ENCODE data around the gene WDR90. TPM values are rescaled to one million over a fixed set of nuclear protein-coding genes. Genes with fewer than 3 reads are reported as not detected.

Gene WDR90
- total RNA-seq, 1 experiment from 2014 or later = 68.2 TPM

DNA sequence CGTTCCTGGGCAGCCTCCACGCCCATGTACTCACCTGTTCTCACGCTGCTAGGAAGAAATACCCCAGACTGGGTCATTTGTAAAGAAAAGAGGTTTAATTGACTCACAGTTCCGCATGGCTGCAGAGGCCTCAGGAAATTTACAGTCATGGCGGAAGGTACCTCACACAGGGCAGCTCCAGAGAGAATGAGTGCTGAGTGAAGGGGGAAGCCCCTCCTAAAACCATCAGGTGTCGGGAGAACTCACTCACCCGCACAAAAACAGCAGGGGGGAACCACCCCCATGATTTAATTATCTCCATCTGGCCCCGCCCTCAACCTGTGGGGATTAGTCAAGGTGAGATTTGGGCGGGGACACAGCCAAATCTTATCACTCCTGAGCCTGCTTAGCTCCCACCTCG is 41.1 kb upstream of the WDR90 start:
- Mint-ChIP-seq H3K36me3 (ENCODE audit: insufficient read depth in 1 of 3, low read depth in 3 of 3) (peaks cover 12 to 18% (median 13%) of the 10 kb centered on the region in 3 experiments), H3K27ac (peak overlapping the region in 2 of 3 experiments; percentile 41 to 91; a peak in 3 of 7 replicates), H3K4me3 (no peak overlapping the region), H3K4me1 (peaks cover 11 to 13% of the 10 kb centered on the region in 2 experiments), H3K9me3 (peaks cover 16 to 18% of the 10 kb centered on the region in 2 experiments), H3K27me3 (ENCODE audit: low read depth) (peaks cover 12% of the 10 kb centered on the region)
- Histone ChIP-seq H3K4me2 (ENCODE audit: insufficient read depth, insufficient read length, low read length) (no peak overlapping the region), H3K9ac (ENCODE audit: extremely low read depth, insufficient read length, low read length) (no peak overlapping the region), H3K79me1 (ENCODE audit: insufficient read depth, low read depth, low read length, poor library complexity, severe bottlenecking) (peaks cover 2% of the 10 kb centered on the region), H3K23me2 (ENCODE audit: insufficient read length, low read depth, low read length, poor library complexity, severe bottlenecking) (no peaks in the 10 kb centered on the region), H2AK5ac (ENCODE audit: insufficient read length, low read length) (no peak overlapping the region), H4K5ac (ENCODE audit: insufficient read length, low read depth, low read length) (no peak overlapping the region), H4K91ac (ENCODE audit: insufficient read length, low read depth, low read length) (no peak overlapping the region), H3K4ac (ENCODE audit: low read depth, low read length) (no peak overlapping the region), H2BK12ac (ENCODE audit: insufficient read length, low read depth, low read length) (no peak overlapping the region), H4K8ac (replicated peaks; ENCODE audit: insufficient read length, low read depth, low read length) (no peak overlapping the region), H3K56ac (ENCODE audit: insufficient read length, low read depth, low read length) (no peak overlapping the region), H2BK5ac (ENCODE audit: insufficient read length, low read length) (no peak overlapping the region), H2AFZ (ENCODE audit: low read length) (no peak overlapping the region), H3K23ac (ENCODE audit: insufficient read length, low read depth, low read length) (no peak overlapping the region), H3K79me2 (ENCODE audit: insufficient read depth, low read length) (no peaks in the 10 kb centered on the region), H3T11ph (ENCODE audit: low read length) (no peak overlapping the region), H2BK15ac (ENCODE audit: low read depth, low read length) (no peak overlapping the region), H3K4me1 (ENCODE audit: insufficient read depth, low read length) (no peaks in the 10 kb centered on the region), H3K27ac (ENCODE audit: insufficient read length, low read depth, low read length) (no peak overlapping the region), H2BK120ac (ENCODE audit: low read depth, low read length, poor library complexity, severe bottlenecking) (no peak overlapping the region), H3K27me3 (ENCODE audit: insufficient read depth, low read length) (no peaks in the 10 kb centered on the region), H3K18ac (ENCODE audit: insufficient read length, low read depth, low read length) (no peak overlapping the region), H3K14ac (ENCODE audit: insufficient read depth, low read length) (no peak overlapping the region), H4K20me1 (ENCODE audit: control insufficient read depth, insufficient read depth, insufficient read length) (no peaks in the 10 kb centered on the region), H3K9me3 (ENCODE audit: control insufficient read depth, low read depth, low read length) (no peaks in the 10 kb centered on the region), H2BK20ac (ENCODE audit: low read depth, low read length, poor library complexity, severe bottlenecking) (no peak overlapping the region)
- no peak for TF ChIP-seq CTCF (conservative IDR thresholded peaks at IDR 0.05)
- no CpG with 5 or more reads among the region's 10 CpGs for WGBS (ENCODE audit: extremely low coverage, insufficient read length, low lambda C conversion rate)
- DNase-seq = peak; percentile 37
